HG03039 (cell line): ENCODE results near the gene PPM1L.

Experiments used
- ATAC-seq: cut with Tn5 transposase; IDR thresholded peaks from one replicate; pipeline ENCODE4 v1.9.1; 2021; ENCODE audit warnings: mild to moderate bottlenecking, moderate library complexity; ENCODE audit not compliant: unreplicated experiment

The PPM1L gene

DNA sequence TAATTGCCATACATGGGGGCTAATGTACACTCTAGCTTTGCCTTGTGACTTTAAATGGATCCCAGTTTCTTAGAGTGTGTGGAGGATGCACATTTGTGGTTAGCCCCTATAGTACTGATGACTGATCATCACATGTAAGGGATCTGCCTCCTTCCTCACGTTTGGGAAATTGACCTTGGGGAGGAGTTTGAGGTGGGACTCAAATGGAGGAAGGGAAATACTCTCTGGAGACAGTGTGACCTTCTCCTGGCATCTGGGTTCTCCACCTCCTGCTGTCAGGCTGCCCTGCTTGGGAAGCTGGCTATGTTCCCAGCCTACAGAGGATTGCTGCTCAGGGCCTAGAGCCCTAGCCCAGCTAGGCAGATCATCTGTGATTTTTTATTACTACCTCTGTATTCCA lies 48.7 kb downstream of the PPM1L start:
- no peak for ATAC-seq

DNA sequence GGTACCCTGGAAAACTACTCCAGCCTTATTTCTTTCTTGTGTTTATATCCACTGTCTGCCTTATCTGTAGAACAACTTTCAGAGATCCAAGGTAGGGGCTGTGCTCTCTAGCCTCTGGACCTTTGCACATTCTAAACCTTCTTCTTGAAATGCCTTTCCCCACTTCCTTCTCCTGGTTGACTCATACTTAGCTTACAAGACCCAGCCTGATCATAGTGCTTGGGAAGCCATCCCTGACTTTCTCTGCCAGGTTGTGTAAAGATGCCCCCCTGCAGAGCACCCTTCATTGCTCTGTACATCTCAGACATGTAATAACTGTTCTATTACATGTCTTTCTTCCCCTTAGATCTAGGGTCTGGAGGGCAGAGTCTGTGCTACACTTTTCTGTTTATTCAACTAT lies 50.1 kb downstream of the PPM1L start:
- no peak for ATAC-seq

DNA sequence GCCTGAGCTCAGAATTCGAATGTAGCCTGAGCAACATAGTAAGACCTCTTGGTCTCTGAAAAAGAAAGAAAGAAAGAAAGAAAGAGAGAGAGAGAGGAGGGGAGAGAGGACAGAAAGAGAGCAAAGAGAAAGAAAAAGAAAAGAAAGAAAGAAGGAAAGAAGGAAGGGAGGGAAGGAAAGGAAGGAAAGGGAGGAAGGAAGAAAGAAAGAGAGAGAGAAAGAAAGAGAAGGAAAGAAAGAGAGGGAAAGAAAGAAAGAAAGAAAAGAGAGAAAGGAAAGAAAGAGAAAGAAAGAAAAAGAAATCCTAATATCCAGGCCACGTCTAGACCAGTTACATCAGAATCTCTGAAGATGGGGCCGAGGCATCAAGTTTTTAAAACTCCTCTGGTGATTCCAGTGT lies 50.7 kb downstream of the PPM1L start:
- ATAC-seq = no peak

DNA sequence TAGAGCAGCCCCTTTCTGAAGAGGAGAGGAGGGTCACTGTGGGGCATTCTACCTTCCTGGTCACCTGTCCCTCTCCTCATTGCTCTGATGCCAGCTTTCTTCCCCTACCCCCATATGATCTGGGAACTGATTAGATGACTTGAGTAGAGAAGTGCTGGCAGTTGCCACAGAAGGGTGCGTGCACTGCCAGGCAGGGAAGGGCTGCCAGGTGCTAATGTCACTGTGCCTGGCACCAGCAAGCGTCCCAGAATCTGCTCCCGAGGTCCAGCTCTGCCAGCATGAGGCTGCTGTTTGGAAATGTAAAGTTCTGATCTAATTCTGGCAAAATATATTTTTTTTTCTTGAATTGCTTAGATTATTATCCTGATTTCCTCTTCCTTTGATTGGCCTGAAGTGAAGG lies 52.8 kb downstream of the PPM1L start:
- no peak for ATAC-seq

DNA sequence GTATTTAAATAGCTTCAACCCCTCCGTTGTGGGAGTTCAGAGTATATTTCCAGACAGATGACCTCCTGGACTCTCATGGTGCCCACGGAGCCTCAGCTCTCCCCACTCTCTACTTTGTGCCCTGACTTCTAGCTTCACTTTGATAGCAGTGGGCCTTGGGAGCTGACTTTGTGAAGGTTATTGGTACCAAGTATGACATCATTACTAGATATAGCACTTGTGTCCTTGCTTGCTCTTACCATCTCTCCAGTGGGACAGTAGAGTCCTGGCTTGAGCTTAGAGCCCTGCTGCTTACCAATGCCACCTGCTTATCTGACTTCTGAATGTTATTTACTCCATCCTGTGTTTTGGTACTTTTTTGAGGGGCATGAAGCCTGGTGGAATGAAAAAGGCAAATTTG lies 53.4 kb downstream of the PPM1L start:
- ATAC-seq = no peak

DNA sequence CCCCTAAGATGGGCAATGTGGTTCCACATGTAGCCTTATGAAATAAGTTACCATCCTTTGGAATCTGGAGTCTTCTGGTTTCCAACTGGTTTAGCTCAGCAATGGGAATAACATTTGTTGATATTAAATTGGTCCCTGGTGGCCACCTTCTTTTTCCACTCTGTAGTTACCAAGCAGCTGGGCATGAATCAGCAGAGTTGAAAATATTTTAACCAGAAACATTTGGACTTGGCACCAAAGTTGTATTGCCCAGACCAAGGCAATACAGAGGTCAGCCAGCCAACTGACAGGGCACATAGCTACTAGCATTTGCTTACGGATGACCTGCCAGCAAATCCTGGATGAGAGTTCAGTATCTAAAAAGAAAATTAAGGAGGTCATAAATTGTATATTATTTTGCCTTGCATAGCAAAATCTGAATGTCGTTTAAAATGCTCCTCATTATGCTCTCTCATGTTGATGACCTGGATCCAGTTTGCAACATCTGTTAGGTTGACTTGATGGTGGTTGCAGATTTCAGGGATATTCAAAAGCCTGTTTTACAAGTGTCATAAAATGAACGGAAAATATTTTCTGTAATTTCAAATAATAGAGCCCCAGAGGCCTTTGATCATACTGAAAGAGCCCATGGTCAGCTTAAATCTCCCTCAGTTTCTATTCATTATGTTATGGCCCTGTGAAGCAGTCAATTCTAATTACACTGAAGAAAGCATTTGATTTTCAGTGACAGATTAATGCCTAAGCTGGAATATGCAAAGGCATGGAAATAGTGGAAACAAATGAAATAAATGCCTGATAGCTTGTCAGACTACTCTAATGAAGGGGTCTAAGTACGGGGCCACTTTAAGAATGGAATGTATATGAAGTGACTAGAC lies 54.6 kb downstream of the PPM1L start:
- ATAC-seq = no peak

DNA sequence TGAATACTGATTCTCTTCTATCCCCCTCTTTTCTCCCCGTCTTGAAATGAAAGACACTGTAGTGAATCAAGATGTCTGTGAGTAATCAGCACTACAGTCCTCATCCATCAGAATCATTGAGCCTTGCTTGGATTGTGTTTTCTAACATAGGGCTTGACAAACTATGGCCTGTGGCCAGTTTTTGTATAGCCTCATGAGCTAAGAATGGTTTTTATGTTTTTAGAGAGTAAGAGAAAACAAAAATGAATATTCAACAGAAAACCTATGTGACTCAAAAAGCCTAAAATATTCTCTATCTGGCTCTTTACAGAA lies 55.2 kb downstream of the PPM1L start:
- ATAC-seq = no peak

DNA sequence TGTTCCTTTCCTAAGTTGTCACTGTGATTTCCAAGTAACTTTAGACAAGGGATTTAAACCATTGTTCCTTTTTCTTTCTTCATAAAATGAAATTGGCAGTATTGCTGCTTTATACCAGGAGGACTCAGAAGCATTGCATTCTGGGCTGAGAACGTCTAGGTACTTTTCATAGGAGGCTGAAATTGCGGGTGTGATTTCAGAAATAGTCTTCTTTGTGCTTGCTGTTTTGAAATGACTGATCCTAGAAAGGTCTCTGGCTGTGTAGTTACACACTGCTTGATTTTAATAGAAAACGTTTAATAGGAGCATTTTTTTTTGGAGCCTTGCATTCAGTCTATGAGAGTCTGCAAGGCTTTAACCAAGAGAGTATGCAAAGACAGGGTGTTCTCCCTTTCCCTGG lies 56.3 kb downstream of the PPM1L start:
- no peak for ATAC-seq

DNA sequence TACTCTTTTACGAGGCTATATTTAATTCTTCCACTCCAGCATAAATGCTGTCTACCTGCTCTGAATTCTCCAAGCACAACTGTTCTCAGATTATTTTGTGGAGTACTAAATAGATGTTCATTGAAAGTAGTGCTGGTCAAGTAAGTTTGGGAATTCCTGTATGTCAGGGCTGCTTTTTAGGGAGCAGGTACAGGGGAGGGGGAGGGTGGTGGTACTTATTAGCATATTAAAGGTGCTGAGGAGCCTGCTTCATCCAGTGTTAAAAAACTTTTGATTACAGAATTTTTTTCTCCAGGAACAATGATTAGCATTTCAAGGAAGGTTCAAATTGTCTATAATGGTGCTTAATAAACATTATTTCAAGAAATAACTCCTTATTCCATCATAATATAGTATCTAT lies 59.2 kb downstream of the PPM1L start:
- no peak for ATAC-seq

DNA sequence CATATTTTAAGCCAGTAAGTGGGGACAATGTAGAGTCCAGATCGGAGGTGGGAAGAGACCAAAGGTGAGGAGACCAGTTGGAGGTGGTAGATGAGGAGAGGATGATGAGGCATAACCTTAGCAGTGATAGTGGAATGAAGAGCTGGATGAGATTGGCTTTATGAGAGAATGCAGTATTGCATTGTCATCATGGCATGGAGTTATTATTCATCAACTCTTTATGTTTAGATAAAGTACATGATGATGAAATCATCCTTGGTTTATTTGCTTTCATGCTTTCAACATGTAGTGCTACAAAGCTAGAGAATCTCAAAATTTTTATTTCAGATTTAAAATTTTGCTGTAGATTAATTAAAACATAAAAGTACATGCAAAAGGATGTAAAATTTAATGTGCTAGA lies 64.0 kb downstream of the PPM1L start:
- ATAC-seq = no peak

DNA sequence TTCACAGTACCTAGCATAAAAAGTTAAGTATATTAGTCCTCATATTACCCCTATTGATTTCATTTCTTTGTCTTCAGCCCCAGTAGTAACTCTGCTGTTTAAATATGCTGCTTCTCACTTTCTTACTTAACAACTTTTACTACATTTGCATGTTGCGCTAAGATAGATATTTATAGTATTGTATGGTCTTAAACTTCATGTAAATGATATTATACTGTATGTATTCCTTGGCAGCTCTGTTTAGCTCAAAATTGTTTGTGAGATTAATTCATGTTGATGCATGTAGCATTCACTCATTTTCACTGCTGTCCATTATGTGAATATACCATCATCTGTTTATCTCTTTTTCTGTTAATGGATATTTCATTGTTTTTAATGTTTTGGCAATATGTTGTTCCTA lies 64.4 kb downstream of the PPM1L start:
- ATAC-seq = no peak

DNA sequence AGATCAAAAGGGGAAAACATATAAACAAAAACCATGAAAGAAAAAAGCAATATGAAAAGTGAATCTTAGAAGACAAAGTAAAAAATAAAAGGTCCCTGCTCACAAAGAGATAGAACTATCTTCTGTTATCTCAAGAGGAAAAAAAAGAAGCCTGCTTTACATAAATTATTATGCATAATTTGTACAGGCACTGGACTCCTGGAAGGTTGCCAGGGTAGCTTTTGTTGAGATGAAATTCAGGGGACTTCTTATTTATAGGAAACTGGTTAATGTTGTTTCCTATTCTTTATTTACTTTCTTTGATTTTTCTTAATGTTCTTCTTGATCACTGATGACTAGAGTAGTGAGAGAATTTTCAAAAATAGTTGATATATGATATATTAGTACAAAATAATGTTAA lies 66.9 kb downstream of the PPM1L start:
- ATAC-seq = no peak

DNA sequence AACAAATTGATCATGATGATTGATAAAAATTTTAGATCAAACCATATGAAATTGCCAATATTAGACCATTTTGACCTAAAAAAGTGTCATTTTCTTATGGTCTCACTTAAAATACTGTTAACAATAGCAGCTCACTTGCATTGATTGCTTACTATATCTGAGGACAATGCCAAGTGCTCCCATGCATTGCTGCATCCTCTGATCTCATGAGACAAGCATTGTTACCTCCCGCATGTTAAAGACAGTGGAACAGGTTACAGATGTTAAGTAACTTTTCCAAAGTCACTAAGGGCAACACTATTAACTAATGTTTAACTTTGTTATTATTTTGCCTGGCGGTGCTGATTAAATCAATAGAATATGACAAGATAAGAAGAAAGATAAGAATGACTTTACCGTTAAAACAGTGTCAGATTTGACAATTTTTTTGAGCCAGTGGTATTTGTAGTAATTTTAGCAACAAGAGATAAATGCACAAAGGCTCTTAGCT lies 69.3 kb downstream of the PPM1L start:
- ATAC-seq = no peak

DNA sequence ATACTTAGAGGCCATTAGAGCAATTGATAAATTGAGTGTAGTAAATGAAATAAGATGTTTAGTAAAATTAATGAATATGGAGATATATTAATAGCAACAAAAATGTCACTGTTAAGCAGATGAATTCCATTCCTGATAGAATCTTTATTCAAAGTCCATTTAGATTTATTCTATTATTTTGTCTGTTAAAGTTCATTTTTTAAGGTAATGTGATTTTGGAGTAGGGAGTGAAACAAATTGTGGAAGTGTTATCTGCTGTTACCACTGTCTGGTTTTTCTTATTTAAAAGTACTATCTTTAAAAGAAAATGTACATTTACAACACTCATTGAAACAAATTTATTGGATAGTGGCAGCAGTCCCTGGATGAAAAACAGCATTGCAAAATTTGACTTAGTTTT lies 70.4 kb downstream of the PPM1L start:
- ATAC-seq = no peak

DNA sequence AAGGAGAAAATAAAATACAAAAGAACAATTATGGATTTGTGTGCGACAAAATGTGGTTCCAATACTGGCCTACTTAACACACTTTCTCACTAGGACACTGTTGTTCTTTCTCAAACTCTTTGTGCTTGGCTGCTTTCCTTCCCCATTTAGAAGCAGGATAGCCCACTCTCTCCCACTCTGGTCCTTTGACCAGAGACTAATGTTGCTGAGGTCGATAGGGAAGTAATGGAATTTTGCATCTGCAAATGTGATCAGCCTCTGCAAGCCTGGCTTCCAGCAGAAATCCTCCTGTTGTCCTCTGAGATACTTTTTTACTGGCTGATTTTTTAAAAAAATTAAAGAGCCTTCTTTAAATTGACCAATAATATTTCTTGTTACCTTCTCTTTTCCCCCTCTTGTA lies 71.0 kb downstream of the PPM1L start:
- ATAC-seq = no peak

DNA sequence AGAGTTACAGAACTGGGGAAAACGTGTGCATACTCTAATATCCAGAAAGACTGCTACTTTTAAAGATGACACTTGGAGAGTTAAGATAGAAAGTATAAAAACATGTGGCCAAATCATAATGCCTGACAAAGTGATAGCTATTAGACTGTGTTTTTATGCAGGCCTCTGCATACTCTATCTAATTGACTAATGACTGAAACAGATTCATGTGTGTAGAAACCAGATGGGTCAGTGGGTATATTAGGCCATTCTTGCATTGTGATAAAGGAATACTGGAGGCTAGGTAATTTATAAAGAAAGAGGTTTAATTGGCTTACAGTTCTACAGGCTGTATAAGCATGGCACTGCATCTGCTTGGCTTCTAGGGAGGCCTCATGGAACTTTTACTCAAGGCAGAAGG lies 71.5 kb downstream of the PPM1L start:
- no peak for ATAC-seq

DNA sequence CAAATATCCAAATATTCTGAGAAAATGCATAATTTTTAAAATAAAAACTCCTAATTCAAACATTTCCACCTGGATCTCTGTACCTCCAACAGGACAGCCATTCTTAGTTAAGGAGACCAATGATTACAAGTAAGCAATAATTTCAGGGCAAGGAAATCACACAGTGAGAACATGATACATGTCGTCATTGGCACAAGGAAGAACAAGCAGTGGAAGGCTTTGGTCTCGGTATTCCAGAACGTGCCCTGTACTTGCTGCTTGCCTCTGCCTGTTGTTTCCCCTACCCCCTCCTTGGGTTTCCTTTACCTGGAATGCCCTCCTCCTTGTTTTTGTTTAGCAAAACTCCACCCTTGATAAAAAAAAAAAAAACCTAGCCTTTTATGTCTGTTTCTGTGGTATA lies 72.8 kb downstream of the PPM1L start:
- ATAC-seq = no peak

DNA sequence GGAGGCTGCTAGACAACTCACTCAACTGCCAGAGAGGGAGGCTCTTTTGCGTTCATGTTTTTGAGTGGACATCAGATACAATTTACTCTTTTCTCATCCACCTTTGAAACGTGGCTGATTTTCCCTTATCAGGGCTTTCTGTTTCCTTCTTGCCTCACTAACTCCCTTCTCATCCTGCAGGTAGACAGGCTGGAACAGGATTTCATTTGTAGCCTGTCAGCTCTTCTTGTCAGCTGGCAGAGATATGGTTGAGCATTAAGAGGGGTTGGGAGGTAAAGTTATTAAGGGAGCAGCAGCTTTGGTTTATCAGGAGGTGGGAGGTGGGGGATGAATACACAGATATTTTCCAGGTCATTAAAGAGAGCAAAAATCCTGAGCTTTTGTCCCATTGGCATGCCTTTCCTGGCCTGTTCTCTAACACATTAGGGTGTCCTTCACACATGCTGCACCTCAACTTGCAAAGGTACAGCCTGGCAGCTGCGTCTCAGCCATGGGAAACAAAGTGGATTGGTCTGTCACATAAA lies 73.5 kb downstream of the PPM1L start:
- no peak for ATAC-seq

DNA sequence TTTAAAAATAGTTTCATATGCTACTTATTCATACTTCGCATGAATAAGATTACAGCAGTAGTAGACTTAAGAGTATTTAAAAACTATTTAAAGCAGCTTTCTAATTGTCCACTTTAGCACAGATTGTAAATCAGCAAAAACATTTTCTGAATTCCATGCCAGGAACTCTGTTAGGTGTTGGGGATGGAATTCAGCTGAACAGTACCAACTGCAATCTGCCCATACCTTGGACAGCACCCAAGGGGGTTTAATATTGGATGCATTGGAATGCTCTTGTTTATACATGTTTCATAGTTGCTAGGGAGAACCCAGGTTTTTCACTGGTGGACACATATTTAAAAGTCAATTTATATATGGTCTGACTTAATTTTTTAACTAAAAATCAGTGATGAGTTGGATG lies 74.8 kb downstream of the PPM1L start:
- ATAC-seq = no peak

DNA sequence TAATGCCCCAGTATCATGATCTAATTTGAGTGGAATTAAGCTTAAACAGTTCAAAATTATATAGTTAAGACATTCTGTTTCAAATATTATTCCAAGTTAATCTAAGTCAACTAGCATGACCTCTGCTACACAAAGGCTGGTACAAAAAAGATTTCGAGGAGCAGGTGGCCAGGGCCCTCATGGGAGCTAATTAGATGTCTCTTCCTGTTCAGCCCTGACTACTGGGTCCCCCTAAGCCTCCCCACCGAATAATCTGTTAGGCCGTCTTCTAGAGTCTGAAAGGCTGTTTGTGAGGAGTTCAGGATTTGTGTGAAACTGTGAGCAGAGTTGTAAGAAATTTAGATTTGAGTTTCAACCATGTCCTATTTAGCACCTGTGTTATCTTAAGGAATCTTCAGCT lies 75.4 kb downstream of the PPM1L start:
- no peak for ATAC-seq

DNA sequence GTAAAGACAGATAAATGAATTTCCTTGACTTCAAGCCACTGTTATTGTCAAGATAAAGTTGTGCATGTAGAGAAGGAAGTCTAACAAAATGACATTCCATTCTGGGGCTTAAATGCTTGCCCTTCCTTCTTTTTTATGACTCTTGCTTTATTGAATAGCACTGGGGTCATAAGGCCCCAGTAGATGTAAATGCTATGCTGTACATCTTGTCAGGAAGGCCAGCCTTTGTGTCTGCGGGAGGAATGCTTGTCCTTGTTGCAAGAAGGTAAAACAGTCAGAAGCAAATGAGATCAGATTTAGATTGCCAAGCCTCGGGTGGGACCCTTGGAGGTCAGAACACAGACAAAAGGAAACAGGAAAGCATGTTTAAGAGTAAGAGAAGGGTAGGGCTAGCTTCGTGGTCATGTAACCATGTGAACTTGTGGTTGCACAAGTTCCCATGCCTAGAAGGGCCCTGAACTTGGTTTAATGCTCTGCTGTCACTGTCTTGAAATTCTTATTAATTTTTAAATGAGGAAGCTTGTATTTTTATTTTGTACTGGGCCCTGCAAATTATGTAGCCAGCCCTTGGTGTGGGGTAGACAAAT lies 81.5 kb downstream of the PPM1L start:
- no peak for ATAC-seq

DNA sequence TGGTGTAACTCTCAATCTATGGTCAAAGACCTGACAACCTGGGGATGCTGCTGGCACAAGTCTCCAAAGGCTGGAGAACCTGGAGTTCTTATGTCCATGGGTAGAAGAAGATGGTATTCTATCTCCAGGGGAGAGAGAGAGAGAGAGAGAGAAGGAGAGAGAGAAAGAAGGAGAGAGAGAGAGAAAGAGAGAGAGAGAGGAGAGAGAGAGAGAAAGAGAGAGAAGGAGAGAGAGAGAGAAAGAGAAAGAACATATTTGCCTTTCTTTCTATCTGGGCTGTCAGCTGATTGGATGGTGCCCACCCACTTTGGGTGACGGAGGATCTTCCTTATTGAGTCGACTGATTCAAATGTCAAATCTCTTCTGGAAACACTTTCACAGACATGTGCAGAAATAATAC lies 84.6 kb downstream of the PPM1L start:
- ATAC-seq = no peak

DNA sequence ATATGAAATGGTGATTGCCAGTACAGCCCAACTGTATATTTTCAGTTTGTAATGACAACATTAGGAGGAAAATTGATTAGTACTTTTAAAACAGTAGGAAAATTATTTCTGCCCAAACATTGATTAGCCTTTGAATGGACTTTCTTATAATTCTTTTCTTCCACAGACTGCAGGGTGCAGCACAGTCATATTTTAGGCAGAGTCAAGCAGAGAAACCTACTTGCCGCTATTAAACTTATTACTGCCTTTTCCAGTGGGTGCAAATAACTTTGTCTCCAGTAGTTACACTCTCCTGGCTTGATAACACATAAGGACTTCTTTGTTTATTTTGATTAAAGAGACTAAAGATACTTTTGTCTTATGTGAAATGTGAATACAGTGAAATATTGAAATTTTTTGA lies 85.4 kb downstream of the PPM1L start:
- no peak for ATAC-seq
